ENCODE data around the gene LILRA6. TPM values are rescaled to one million over a fixed set of nuclear protein-coding genes. Genes with fewer than 3 reads are reported as not detected.

Gene LILRA6
- total and polyA plus RNA-seq, 2 of the 8 experiments (the other 6 are each of a cell fraction or from before 2014, with no cell fraction given) = not detected

GRCh38 chr19:54275951-54276350 lies 33.4 kb upstream of the LILRA6 start:
- Histone ChIP-seq H3K79me2 (ENCODE audit: control insufficient read depth in 1 of 2, insufficient read depth in 2 of 2, low read length in 2 of 2) (no peaks in the 10 kb centered on the region), H3K14ac (ENCODE audit: insufficient read length) (no peak overlapping the region), H3K27me3 (replicated peaks in 1 of 4; ENCODE audit: control insufficient read depth in 3 of 4, extremely low read depth in 1 of 4, insufficient read depth in 3 of 4, low read length in 3 of 4) (no peaks in the 10 kb centered on the region; a peak in 1 of 7 replicates), H3K9ac (replicated peaks in 1 of 4; ENCODE audit: extremely low read depth in 1 of 4, low read depth in 3 of 4, low read length in 3 of 4) (no peak overlapping the region), H2BK15ac (ENCODE audit: low read length) (no peak overlapping the region), H4K20me1 (replicated peaks in 1 of 2; ENCODE audit: control insufficient read depth in 1 of 2, insufficient read depth in 2 of 2, low read length in 2 of 2) (no peaks in the 10 kb centered on the region), H3K9me3 (ENCODE audit: insufficient read depth in 2 of 2, low read depth in 1 of 2, low read length in 1 of 2) (no peaks in the 10 kb centered on the region), H3K18ac (ENCODE audit: extremely low read depth, low read length) (no peak overlapping the region; the same call in 1 of the 2 replicates), H3K36me3 (ENCODE audit: control insufficient read depth in 2 of 4, insufficient read depth in 4 of 4, low read length in 3 of 4) (no peaks in the 10 kb centered on the region), H3K56ac (replicated peaks; ENCODE audit: insufficient read length, low read depth, low read length) (no peak overlapping the region), H4K91ac (replicated peaks; ENCODE audit: insufficient read length, low read length) (no peak overlapping the region), H2AK5ac (ENCODE audit: low read depth, low read length) (no peak overlapping the region), H3K27ac (ENCODE audit: low read depth, low read length) (no peak overlapping the region), H3K4me3 (ENCODE audit: extremely low read depth in 1 of 4, insufficient read depth in 2 of 4, low read depth in 3 of 4, low read length in 4 of 4) (no peak overlapping the region), H3K4ac (replicated peaks; ENCODE audit: insufficient read length, low read depth, low read length) (no peak overlapping the region), H2AFZ (ENCODE audit: low read length) (no peak overlapping the region), H3K4me1 (replicated peaks in 1 of 4; ENCODE audit: control insufficient read depth in 3 of 4, insufficient read depth in 4 of 4, low read length in 3 of 4) (no peaks in the 10 kb centered on the region), H2BK12ac (ENCODE audit: low read depth, low read length) (no peak overlapping the region), H4K5ac (ENCODE audit: insufficient read length, low read depth, low read length) (no peak overlapping the region), H3K4me2 (ENCODE audit: insufficient read depth in 1 of 2, low read depth in 2 of 2, low read length in 2 of 2) (no peak overlapping the region), H2BK20ac (ENCODE audit: low read length) (no peak overlapping the region), H3K23me2 (ENCODE audit: low read depth, low read length) (no peaks in the 10 kb centered on the region; the same call in 1 of the 2 replicates), H4K8ac (ENCODE audit: extremely low read depth, insufficient read depth, low read length) (no peak overlapping the region), H2BK120ac (replicated peaks; ENCODE audit: low read depth, low read length) (no peak overlapping the region), H3K79me1 (ENCODE audit: low read depth, low read length) (no peaks in the 10 kb centered on the region), H3K23ac (ENCODE audit: insufficient read length) (no peak overlapping the region), H2BK5ac (ENCODE audit: low read depth, low read length) (no peak overlapping the region)
- CTCF ChIA-PET (ENCODE audit: partially characterized antibody) = interaction anchor here (5.9 kb wide), 1 partner anchor 9 kb away, joined by 31 read pairs; no protein-coding TSS in a partner anchor
- no peak for DNase-seq (ENCODE audit: low read depth in 1 of 2, low spot score in 2 of 2)
- WGBS, 2 experiments (ENCODE audit: extremely low coverage in 1 of 2, insufficient coverage in 1 of 2, insufficient read length in 1 of 2, insufficient replicate concordance in 2 of 2, low coverage in 1 of 2, low lambda C conversion rate in 2 of 2, missing lambda C conversion rate in 1 of 2) = 87% methylated on average over 7 of the region's 9 CpGs; no CpG with 5 or more reads in 1 of the 2 experiments
- TF ChIP-seq BRCA1 (IDR thresholded peaks at IDR 0.05; ENCODE audit: low read depth, low read length) (no peak), POU5F1 (IDR thresholded peaks at IDR 0.05; ENCODE audit: low read depth, low read length) (no peak), BCL11A (IDR thresholded peaks at IDR 0.05; ENCODE audit: low read depth in 2 of 2, low read length in 2 of 2) (no peak), NANOG (IDR thresholded peaks at IDR 0.05; ENCODE audit: insufficient read depth, low read depth, low read length, poor library complexity, severe bottlenecking) (no peak)
- POLR2A ChIA-PET (ENCODE audit: partially characterized antibody) = interaction anchor here (1.1 to 1.2 kb wide), 2 partner anchors 67 to 75 kb away, joined by 3 read pairs; partner anchors contain the start of gene RPS9
- no peak for FAIRE-seq
